Measurements from ENCODE around the gene SPTA1. TPM values are rescaled to one million over a fixed set of nuclear protein-coding genes. Genes with fewer than 3 reads are reported as not detected.

The SPTA1 gene
- total and polyA plus RNA-seq, 2 of the 8 experiments (the other 6 are each of a cell fraction or from before 2014, with no cell fraction given): not detected

DNA sequence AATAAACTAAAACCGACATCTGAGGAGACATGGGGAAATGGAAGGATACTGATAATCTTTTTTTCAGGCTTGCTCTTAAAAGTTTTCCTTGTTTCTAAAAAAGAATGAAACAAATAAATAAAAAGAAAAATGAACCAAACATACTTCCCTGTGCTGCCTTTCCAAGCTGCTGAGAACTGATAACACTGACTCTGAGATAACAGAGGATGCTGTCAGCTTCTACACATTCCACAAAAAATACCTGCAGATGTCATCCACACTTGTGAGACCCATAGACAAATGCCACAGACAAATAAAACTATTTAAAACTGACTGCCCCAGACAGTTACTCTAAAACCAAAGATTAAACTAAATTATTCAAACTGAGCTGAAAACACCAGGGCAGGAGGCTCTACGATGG lies 46.0 kb upstream of the SPTA1 start:
- TF ChIP-seq KDM4A (IDR thresholded peaks at IDR 0.05; ENCODE audit: low read depth, low read length, severe bottlenecking) (no peak), ZNF274 (IDR thresholded peaks at IDR 0.05; ENCODE audit: borderline replicate concordance, extremely low read depth, low read length) (no peak), POLR2A (IDR thresholded peaks at IDR 0.05; ENCODE audit: control extremely low read depth in 1 of 2, low read depth in 2 of 2, low read length in 2 of 2) (no peak), TBP (IDR thresholded peaks at IDR 0.05; ENCODE audit: low read depth, low read length) (no peak), SIRT6 (IDR thresholded peaks at IDR 0.05; ENCODE audit: low read length) (no peak), TCF12 (IDR thresholded peaks at IDR 0.05; ENCODE audit: low read depth, low read length) (no peak), JUN (IDR thresholded peaks at IDR 0.05; ENCODE audit: low read depth, low read length) (no peak), CBX5 (IDR thresholded peaks at IDR 0.05; ENCODE audit: low read depth, low read length) (no peak), EGR1 (IDR thresholded peaks at IDR 0.05; ENCODE audit: borderline replicate concordance, low read depth, low read length) (no peak), RAD21 (IDR thresholded peaks at IDR 0.05 in 1 of 2, conservative IDR thresholded peaks at IDR 0.05 in 1 of 2; ENCODE audit: low read depth in 2 of 2, low read length in 2 of 2) (no peak), SIN3A (conservative IDR thresholded peaks at IDR 0.05 in 1 of 2, IDR thresholded peaks at IDR 0.05 in 1 of 2; ENCODE audit: low read depth in 1 of 2, low read length in 2 of 2) (no peak), SUZ12 (IDR thresholded peaks at IDR 0.05; ENCODE audit: low read length) (no peak), SAP30 (IDR thresholded peaks at IDR 0.05; ENCODE audit: insufficient read depth, insufficient replicate concordance, low read length) (no peak), BCL11A (IDR thresholded peaks at IDR 0.05; ENCODE audit: low read depth in 2 of 2, low read length in 2 of 2) (no peak), TAF7 (optimal IDR thresholded peaks at IDR 0.05; ENCODE audit: borderline replicate concordance, low read depth, low read length) (no peak)
- no peaks in the 10 kb centered on the region for H3K79me2 ChIP-seq (ENCODE audit: control insufficient read depth in 1 of 2, insufficient read depth in 2 of 2, low read length in 2 of 2)
- no peak overlapping the region for H3K9ac ChIP-seq (replicated peaks in 1 of 4; ENCODE audit: extremely low read depth in 1 of 4, low read depth in 3 of 4, low read length in 3 of 4)
- POLR2A ChIA-PET (ENCODE audit: partially characterized antibody): no interaction called here
- H2BK15ac ChIP-seq (ENCODE audit: low read length): no peak overlapping the region
- H2BK20ac ChIP-seq (ENCODE audit: low read length): no peak overlapping the region
- H3K27me3 ChIP-seq (replicated peaks in 1 of 4; ENCODE audit: control insufficient read depth in 3 of 4, extremely low read depth in 1 of 4, insufficient read depth in 3 of 4, low read length in 3 of 4): no peaks in the 10 kb centered on the region
- H2BK120ac ChIP-seq (replicated peaks; ENCODE audit: low read depth, low read length): no peak overlapping the region
- H3K23ac ChIP-seq (ENCODE audit: insufficient read length): no peak overlapping the region
- H3K9me3 ChIP-seq (ENCODE audit: insufficient read depth in 2 of 2, low read depth in 1 of 2, low read length in 1 of 2): no peaks in the 10 kb centered on the region
- 94% methylated on average over 2 of the region's 2 CpGs; no CpG with 5 or more reads in 1 of the 2 experiments for WGBS, 2 experiments (ENCODE audit: extremely low coverage in 1 of 2, insufficient coverage in 1 of 2, insufficient read length in 1 of 2, insufficient replicate concordance in 2 of 2, low coverage in 1 of 2, low lambda C conversion rate in 2 of 2, missing lambda C conversion rate in 1 of 2)
- H2BK5ac ChIP-seq (ENCODE audit: low read depth, low read length): no peak overlapping the region
- no peak overlapping the region for H3K18ac ChIP-seq (ENCODE audit: extremely low read depth, low read length)
- H3K14ac ChIP-seq (ENCODE audit: insufficient read length): no peak overlapping the region
- CTCF ChIA-PET (ENCODE audit: partially characterized antibody): no interaction called here
- H3K4me2 ChIP-seq (ENCODE audit: insufficient read depth in 1 of 2, low read depth in 2 of 2, low read length in 2 of 2): no peak overlapping the region
- no peaks in the 10 kb centered on the region for H3K79me1 ChIP-seq (ENCODE audit: low read depth, low read length)
- no peak overlapping the region for H3K56ac ChIP-seq (replicated peaks; ENCODE audit: insufficient read length, low read depth, low read length)
- no peaks in the 10 kb centered on the region for H3K23me2 ChIP-seq (ENCODE audit: low read depth, low read length)
- H2BK12ac ChIP-seq (ENCODE audit: low read depth, low read length): no peak overlapping the region
- no peak overlapping the region for H4K5ac ChIP-seq (ENCODE audit: insufficient read length, low read depth, low read length)
- H4K20me1 ChIP-seq (replicated peaks in 1 of 2; ENCODE audit: control insufficient read depth in 1 of 2, insufficient read depth in 2 of 2, low read length in 2 of 2): no peaks in the 10 kb centered on the region
- no peaks in the 10 kb centered on the region for H3K4me1 ChIP-seq (replicated peaks in 1 of 4; ENCODE audit: control insufficient read depth in 3 of 4, insufficient read depth in 4 of 4, low read length in 3 of 4)
- H3K4ac ChIP-seq (replicated peaks; ENCODE audit: insufficient read length, low read depth, low read length): no peak overlapping the region
- H2AK5ac ChIP-seq (ENCODE audit: low read depth, low read length): no peak overlapping the region
- no peak overlapping the region for H4K8ac ChIP-seq (ENCODE audit: extremely low read depth, insufficient read depth, low read length)
- H3K4me3 ChIP-seq (ENCODE audit: extremely low read depth in 1 of 4, insufficient read depth in 2 of 4, low read depth in 3 of 4, low read length in 4 of 4): no peak overlapping the region
- H4K91ac ChIP-seq (replicated peaks; ENCODE audit: insufficient read length, low read length): no peak overlapping the region
- no peak for DNase-seq (ENCODE audit: low read depth in 1 of 2, low spot score in 2 of 2)
- H2AFZ ChIP-seq (ENCODE audit: low read length): no peak overlapping the region
- no peak overlapping the region for H3K27ac ChIP-seq (ENCODE audit: low read depth, low read length)
- FAIRE-seq: no peak
- no peaks in the 10 kb centered on the region for H3K36me3 ChIP-seq (ENCODE audit: control insufficient read depth in 2 of 4, insufficient read depth in 4 of 4, low read length in 3 of 4)
